ENCODE measurements around the gene DYNLRB1. TPM values are rescaled to one million over a fixed set of nuclear protein-coding genes. Genes with fewer than 3 reads are reported as not detected.

DYNLRB1 gene
- total RNA-seq, 1 experiment from 2014 or later, result 142 TPM

DNA sequence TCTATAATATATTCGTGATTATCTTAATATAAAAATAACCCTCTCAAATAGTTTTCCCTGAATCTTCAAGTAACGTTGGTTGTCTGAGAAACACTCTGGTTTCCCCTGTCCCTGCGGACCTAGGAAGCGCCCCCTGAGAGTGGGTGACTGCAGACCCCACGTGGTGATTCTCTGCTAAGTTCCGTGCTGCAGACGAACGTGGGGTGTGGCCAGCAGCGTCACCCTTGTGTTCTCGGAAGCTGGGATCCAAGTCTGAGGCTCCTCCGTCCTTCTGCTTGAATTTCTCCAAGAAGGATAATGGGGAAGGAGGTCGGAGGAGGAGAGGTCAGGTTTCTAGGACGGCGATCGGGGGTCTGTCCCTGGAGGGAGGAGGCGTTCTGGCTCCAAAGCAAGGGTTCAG lies 25.7 kb downstream of the DYNLRB1 start:
- Histone ChIP-seq H3K4me3 (ENCODE audit: low read depth, low read length, poor library complexity, severe bottlenecking) (no peak overlapping the region), H3K27ac (ENCODE audit: low read depth, low read length, poor library complexity, severe bottlenecking) (no peak overlapping the region), H3K27me3 (replicated peaks; ENCODE audit: insufficient read depth, low read depth, low read length, poor library complexity) (no peaks in the 10 kb centered on the region), H3K36me3 (ENCODE audit: insufficient read depth, low read length, poor library complexity, severe bottlenecking) (peaks cover 23% of the 10 kb centered on the region), H3K9me3 (ENCODE audit: low read depth, low read length, poor library complexity, severe bottlenecking) (no peaks in the 10 kb centered on the region), H3K4me1 (ENCODE audit: insufficient read depth, low read length, poor library complexity, severe bottlenecking) (no peaks in the 10 kb centered on the region)
- POLR2A ChIA-PET (ENCODE audit: low non-redundant PET), result no interaction called here
- intact Hi-C loops (cut with micrococcal nuclease; ENCODE audit: unreplicated experiment), result no loop called here
- BruUV-seq (replicated peaks), result no TSS peak
- TF ChIP-seq, protein P1, sequence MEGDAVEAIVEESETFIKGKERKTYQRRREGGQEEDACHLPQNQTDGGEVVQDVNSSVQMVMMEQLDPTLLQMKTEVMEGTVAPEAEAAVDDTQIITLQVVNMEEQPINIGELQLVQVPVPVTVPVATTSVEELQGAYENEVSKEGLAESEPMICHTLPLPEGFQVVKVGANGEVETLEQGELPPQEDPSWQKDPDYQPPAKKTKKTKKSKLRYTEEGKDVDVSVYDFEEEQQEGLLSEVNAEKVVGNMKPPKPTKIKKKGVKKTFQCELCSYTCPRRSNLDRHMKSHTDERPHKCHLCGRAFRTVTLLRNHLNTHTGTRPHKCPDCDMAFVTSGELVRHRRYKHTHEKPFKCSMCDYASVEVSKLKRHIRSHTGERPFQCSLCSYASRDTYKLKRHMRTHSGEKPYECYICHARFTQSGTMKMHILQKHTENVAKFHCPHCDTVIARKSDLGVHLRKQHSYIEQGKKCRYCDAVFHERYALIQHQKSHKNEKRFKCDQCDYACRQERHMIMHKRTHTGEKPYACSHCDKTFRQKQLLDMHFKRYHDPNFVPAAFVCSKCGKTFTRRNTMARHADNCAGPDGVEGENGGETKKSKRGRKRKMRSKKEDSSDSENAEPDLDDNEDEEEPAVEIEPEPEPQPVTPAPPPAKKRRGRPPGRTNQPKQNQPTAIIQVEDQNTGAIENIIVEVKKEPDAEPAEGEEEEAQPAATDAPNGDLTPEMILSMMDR (conservative IDR thresholded peaks at IDR 0.05; ENCODE audit: low read depth, low read length), result no peak
- no peak for TF ChIP-seq EZH2 (IDR thresholded peaks at IDR 0.05; ENCODE audit: borderline replicate concordance, low read depth, low read length, poor library complexity, severe bottlenecking)
- DNase-seq (ENCODE audit: low spot score), result no peak
- CTCF ChIA-PET, result interaction anchor here (0.6 to 1.2 kb wide), 2 partner anchors 17 to 229 kb away, joined by 3 to 4 read pairs; partner anchors contain the start of gene MAP1LC3A

DNA sequence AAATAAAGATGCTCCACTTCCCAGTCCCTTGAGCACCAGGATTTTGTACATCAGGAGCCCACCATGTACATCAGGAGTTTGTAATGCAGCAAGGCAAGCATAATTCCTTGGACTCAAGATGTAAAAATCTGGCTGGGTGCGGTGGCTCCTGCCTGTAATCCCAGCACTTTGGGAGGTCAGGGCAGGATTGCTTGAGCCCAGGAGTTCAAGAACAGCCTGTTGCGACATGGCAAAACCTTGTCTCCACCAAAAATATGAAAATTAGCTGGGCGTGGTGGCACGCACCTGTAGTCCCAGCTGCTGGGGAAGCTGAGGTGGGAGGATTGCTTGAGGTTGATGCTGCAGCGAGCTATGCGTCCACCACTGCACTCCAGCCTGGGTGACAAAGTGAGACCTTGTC lies 26.2 kb downstream of the DYNLRB1 start:
- CTCF ChIA-PET, result no interaction called here
- Histone ChIP-seq H3K27me3 (replicated peaks; ENCODE audit: insufficient read depth, low read depth, low read length, poor library complexity) (no peaks in the 10 kb centered on the region), H3K4me1 (ENCODE audit: insufficient read depth, low read length, poor library complexity, severe bottlenecking) (no peaks in the 10 kb centered on the region), H3K9me3 (ENCODE audit: low read depth, low read length, poor library complexity, severe bottlenecking) (no peaks in the 10 kb centered on the region), H3K4me3 (ENCODE audit: low read depth, low read length, poor library complexity, severe bottlenecking) (no peak overlapping the region), H3K36me3 (ENCODE audit: insufficient read depth, low read length, poor library complexity, severe bottlenecking) (peaks cover 19% of the 10 kb centered on the region), H3K27ac (ENCODE audit: low read depth, low read length, poor library complexity, severe bottlenecking) (no peak overlapping the region)
- intact Hi-C loops (cut with micrococcal nuclease; ENCODE audit: unreplicated experiment), result no loop called here
- BruUV-seq (replicated peaks), result no TSS peak
- POLR2A ChIA-PET (ENCODE audit: low non-redundant PET), result no interaction called here
- TF ChIP-seq, protein P1 (conservative IDR thresholded peaks at IDR 0.05; ENCODE audit: low read depth, low read length), result no peak
- TF ChIP-seq EZH2 (IDR thresholded peaks at IDR 0.05; ENCODE audit: borderline replicate concordance, low read depth, low read length, poor library complexity, severe bottlenecking), result no peak
- DNase-seq (ENCODE audit: low spot score), result no peak

DNA sequence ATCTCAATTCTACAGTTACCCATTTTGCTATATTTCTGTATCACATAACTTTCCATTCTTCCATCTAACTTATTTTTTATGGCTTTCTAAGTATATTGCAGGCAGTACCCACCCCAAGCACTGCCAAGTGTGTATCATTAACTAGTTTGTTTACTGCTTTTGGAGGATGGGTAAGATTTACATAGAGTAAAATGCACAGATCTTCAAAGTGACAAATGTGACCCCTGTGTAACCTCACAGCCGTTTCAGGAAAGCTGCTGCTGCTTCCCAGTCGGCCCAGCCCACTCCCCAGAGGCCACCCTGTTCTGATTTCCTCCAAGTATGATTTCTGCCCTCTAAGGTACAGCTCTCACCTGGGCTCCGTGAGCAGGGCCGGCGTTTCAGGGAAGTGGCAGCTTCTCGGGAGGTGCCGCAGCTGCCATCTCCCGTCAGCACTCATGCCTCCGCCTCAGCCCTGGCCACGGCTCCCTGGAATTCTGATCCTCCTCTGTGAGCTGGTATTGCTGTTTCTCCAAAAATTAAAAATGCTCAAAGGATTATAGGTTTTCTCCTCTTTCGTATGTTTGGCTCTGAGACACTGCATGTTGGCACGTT lies 27.3 kb downstream of the DYNLRB1 start:
- ChIA-PET POLR2A (ENCODE audit: low non-redundant PET) (no interaction called here), CTCF (no interaction called here)
- Histone ChIP-seq H3K9me3 (ENCODE audit: low read depth, low read length, poor library complexity, severe bottlenecking) (no peaks in the 10 kb centered on the region), H3K27ac (ENCODE audit: low read depth, low read length, poor library complexity, severe bottlenecking) (no peak overlapping the region), H3K36me3 (ENCODE audit: insufficient read depth, low read length, poor library complexity, severe bottlenecking) (peaks cover 16% of the 10 kb centered on the region), H3K4me1 (ENCODE audit: insufficient read depth, low read length, poor library complexity, severe bottlenecking) (no peaks in the 10 kb centered on the region), H3K27me3 (replicated peaks; ENCODE audit: insufficient read depth, low read depth, low read length, poor library complexity) (no peaks in the 10 kb centered on the region), H3K4me3 (ENCODE audit: low read depth, low read length, poor library complexity, severe bottlenecking) (no peak overlapping the region)
- intact Hi-C loops (cut with micrococcal nuclease; ENCODE audit: unreplicated experiment), result no loop called here
- TF ChIP-seq, protein P1 (conservative IDR thresholded peaks at IDR 0.05; ENCODE audit: low read depth, low read length), result no peak
- no peak for TF ChIP-seq EZH2 (IDR thresholded peaks at IDR 0.05; ENCODE audit: borderline replicate concordance, low read depth, low read length, poor library complexity, severe bottlenecking)
- no TSS peak for BruUV-seq (replicated peaks)
- no peak for DNase-seq (ENCODE audit: low spot score)

All from A673 (cell line).